Stimulated activated memory B cell treated with anti-CD40 and anti-IgM and Interleukin-4, amounts not matched to agents 10 μg/mL and 1 μg/mL and 100 μg/mL, for 72 hours (primary cell): ENCODE data around the gene MDM1.

ENCODE experiments used
- ATAC-seq: fragments of 150-1000 bp; cut with Tn5 transposase; 2 replicates; pipeline ENCODE4 v1.10.0; 2021
- H3K27ac Mint-ChIP-seq: one replicate; pipeline ENCODE4 v1.8.0; 2022; ENCODE audit warnings: mild to moderate bottlenecking, mixed read lengths
- H3K27me3 Mint-ChIP-seq: one replicate; pipeline ENCODE4 v1.8.0; 2022; ENCODE audit warnings: mixed read lengths
- H3K36me3 Mint-ChIP-seq: one replicate; pipeline ENCODE4 v1.8.0; 2022; ENCODE audit warnings: mixed read lengths
- H3K4me1 Mint-ChIP-seq: one replicate; pipeline ENCODE4 v1.8.0; 2022; ENCODE audit warnings: mixed read lengths
- H3K4me3 Mint-ChIP-seq: one replicate; pipeline ENCODE4 v1.8.0; 2022; ENCODE audit warnings: mild to moderate bottlenecking, moderate library complexity, mixed read lengths
- H3K9me3 Mint-ChIP-seq: one replicate; pipeline ENCODE4 v1.8.0; 2022; ENCODE audit warnings: mixed read lengths

MDM1 gene, protein sequence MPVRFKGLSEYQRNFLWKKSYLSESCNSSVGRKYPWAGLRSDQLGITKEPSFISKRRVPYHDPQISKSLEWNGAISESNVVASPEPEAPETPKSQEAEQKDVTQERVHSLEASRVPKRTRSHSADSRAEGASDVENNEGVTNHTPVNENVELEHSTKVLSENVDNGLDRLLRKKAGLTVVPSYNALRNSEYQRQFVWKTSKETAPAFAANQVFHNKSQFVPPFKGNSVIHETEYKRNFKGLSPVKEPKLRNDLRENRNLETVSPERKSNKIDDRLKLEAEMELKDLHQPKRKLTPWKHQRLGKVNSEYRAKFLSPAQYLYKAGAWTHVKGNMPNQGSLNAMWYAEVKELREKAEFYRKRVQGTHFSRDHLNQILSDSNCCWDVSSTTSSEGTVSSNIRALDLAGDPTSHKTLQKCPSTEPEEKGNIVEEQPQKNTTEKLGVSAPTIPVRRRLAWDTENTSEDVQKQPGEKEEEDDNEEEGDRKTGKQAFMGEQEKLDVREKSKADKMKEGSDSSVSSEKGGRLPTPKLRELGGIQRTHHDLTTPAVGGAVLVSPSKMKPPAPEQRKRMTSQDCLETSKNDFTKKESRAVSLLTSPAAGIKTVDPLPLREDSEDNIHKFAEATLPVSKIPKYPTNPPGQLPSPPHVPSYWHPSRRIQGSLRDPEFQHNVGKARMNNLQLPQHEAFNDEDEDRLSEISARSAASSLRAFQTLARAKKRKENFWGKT

DNA sequence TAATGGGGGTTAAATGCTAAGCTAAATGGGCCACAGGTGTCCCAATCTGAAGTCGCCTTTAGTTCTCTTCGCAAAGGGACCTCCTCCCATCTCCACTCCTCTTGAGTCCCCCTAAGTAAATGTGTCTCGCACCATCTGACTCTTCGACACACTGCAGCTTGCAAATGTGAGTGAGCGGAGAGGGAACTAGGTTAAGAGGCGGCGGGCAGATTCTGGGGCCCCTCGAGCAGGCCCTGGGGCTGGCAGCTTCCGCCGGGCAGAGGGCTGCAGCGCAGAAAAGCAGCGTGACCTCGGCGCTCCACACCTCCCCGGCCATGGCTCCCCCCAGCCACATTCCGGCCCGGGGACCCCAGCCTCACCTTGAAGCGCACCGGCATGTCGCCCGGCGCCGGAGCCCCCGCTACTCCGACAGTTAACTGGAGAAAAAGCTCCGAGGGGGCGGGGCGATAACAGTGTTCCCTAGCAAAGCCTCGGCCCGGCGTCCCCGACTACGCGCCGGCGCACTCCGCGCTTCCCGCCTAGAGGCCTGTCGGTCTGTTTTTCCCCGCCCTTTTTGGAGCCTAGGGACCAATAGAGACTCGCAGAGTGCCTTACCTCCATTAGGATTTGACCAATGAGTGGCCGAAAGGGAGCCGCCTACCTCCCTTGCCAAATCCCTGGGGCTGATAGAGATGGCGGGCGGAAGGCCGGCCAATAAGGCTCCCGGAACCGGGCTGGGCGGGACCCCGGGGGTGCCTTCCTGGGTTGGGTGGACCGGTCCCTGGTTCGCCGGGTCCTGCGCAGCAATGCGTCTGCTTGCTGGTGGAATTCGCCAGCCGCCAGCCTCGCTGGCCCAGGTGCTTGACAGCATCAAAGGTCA, at the start of gene MDM1:
Gene MDM1 (minus strand): TSS at position 494 of the 859 bp plus-strand sequence. CDS start 117 bp downstream, at position 377.
- Mint-ChIP-seq H3K4me1 (peaks cover 39% of the 10 kb centered on the region), H3K4me3 (peak within 1 kb of the TSS; percentile 92), H3K27ac (peak within 1 kb of the TSS; percentile 83), H3K27me3 (no peaks in the 10 kb centered on the region), H3K36me3 (peaks cover 16% of the 10 kb centered on the region), H3K9me3 (no peaks in the 10 kb centered on the region)
- peak; percentile 99 for ATAC-seq

DNA sequence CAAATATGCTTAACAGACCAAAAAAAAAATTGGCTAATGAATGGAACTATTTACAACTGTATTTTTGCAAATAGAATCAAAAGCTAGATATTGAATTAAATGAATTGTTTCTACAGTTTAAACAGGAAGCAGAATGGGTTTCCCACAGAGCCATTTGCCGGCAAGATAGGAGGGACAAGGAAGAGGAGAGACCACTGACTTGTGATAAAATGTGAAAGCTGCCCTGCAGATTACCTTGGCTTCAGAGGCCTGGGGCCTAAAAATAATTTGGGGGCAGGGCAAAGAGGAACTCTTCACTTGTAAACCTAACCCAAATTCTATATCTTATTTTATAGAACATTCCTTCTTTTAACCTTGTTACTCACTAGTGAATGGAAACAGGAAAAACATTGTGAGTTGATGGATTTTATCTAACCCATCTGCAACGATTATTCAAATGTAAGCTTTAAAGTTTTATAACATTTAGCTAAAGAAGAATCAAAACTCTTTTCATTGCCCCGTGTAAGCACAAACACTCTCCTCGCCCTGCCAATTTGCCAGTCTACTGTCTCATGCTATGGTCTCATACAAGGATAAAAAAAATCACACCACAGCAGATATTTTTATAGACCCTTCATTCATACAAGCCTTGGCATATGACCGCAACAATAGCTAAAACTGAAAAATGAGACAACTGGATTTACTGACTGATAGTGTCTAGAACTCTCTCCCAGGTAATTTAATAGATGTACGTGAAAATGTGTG, 49.5 kb upstream of the MDM1 start:
- Mint-ChIP-seq H3K27ac (no peak overlapping the region), H3K9me3 (no peaks in the 10 kb centered on the region), H3K27me3 (no peaks in the 10 kb centered on the region), H3K4me3 (no peak overlapping the region), H3K4me1 (no peaks in the 10 kb centered on the region), H3K36me3 (no peaks in the 10 kb centered on the region)
- ATAC-seq, result no peak

GRCh38 chr12:68378872-68379606, 46.9 kb upstream of the MDM1 start:
- no peak for ATAC-seq
- H3K27ac Mint-ChIP-seq, result no peak overlapping the region

GRCh38 chr12:68377881-68378280, 45.7 kb upstream of the MDM1 start:
- peak overlapping the region; percentile 8 for H3K27ac Mint-ChIP-seq
- no peaks in the 10 kb centered on the region for H3K9me3 Mint-ChIP-seq
- H3K4me1 Mint-ChIP-seq, result peaks cover 31% of the 10 kb centered on the region
- no peaks in the 10 kb centered on the region for H3K36me3 Mint-ChIP-seq
- no peak for ATAC-seq
- no peak overlapping the region for H3K4me3 Mint-ChIP-seq
- no peaks in the 10 kb centered on the region for H3K27me3 Mint-ChIP-seq

More at GRCh38 chr12:68378872-68379606, 46.9 kb upstream of the MDM1 start:
- H3K27me3 Mint-ChIP-seq, result no peaks in the 10 kb centered on the region
- no peaks in the 10 kb centered on the region for H3K9me3 Mint-ChIP-seq
- no peak overlapping the region for H3K4me3 Mint-ChIP-seq
- peaks cover 20% of the 10 kb centered on the region for H3K4me1 Mint-ChIP-seq
- no peaks in the 10 kb centered on the region for H3K36me3 Mint-ChIP-seq

GRCh38 chr12:68376901-68377300, 44.7 kb upstream of the MDM1 start:
- peak overlapping the region; percentile 8 for H3K27ac Mint-ChIP-seq
- no peaks in the 10 kb centered on the region for H3K36me3 Mint-ChIP-seq
- H3K9me3 Mint-ChIP-seq, result no peaks in the 10 kb centered on the region
- H3K4me1 Mint-ChIP-seq, result peaks cover 37% of the 10 kb centered on the region
- H3K4me3 Mint-ChIP-seq, result no peak overlapping the region
- no peaks in the 10 kb centered on the region for H3K27me3 Mint-ChIP-seq
- ATAC-seq, result no peak

GRCh38 chr12:68375756-68376695, 43.9 kb upstream of the MDM1 start:
- Mint-ChIP-seq H3K9me3 (no peaks in the 10 kb centered on the region), H3K27ac (peak overlapping the region; percentile 98), H3K4me3 (no peak overlapping the region), H3K4me1 (peaks cover 37% of the 10 kb centered on the region), H3K27me3 (no peaks in the 10 kb centered on the region), H3K36me3 (no peaks in the 10 kb centered on the region)
- no peak for ATAC-seq

DNA sequence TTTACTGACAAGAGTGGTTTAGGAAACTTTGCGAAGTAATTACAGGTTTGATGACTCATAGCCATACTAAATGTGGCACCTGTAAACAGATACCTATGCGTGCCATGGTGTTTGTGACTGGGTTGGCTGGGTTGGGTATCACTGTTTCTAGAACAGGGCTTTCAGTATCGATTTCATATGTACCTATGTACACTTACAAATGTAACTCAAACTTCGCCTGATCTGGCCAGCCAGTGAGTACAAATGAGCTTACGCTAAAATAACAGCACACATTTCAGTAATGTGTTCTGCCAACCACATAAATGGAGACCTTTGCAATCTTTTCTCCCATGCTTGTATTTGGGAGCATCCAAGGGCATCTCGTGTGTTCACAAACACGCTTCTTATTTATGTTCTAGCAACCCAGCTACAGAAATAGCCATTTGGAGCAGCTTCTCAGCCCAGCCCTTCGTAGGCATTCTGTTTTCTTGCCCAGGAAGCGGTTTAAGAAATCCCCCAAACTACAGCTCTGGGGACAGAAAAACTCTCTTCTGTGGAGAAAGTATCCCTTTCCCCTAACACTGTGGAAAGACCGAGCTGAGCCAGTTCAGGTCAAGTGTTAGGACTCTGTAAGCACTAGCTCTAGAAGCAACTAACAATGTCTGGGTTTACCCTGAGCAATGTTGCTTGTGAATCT, 42.3 kb upstream of the MDM1 start:
- Mint-ChIP-seq H3K4me3 (peak overlapping the region; percentile 52), H3K9me3 (no peaks in the 10 kb centered on the region), H3K36me3 (no peaks in the 10 kb centered on the region), H3K27ac (peak overlapping the region; percentile 98), H3K27me3 (no peaks in the 10 kb centered on the region), H3K4me1 (peaks cover 46% of the 10 kb centered on the region)
- peak; percentile 93 for ATAC-seq

DNA sequence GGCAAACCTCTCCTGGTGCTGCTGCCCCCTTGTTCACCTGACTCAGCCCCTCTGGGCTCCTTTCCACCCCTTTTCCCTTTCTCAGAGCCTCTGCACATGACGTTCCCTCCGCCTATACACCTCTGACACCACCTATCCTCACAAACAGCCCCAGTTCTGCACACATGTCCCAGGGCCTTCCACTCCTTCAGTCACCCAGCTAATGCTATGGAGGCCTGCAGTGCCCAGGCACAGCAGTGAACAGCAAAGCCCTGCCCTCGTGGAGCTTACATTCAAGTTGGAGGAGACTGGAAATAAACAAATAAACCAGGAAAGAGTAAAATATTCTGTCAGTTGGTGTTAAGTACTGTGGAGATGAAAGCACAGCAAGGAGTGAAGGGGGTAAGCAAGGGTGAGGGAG, 38.5 kb upstream of the MDM1 start:
- Mint-ChIP-seq H3K27ac (no peak overlapping the region), H3K4me3 (no peak overlapping the region)

GRCh38 chr12:68370006-68370590, 37.9 kb upstream of the MDM1 start:
- Mint-ChIP-seq H3K27ac (peak overlapping the region; percentile 41), H3K4me1 (peaks cover 60% of the 10 kb centered on the region), H3K27me3 (no peaks in the 10 kb centered on the region), H3K4me3 (no peak overlapping the region), H3K36me3 (no peaks in the 10 kb centered on the region), H3K9me3 (no peaks in the 10 kb centered on the region)
- ATAC-seq, result no peak

More for the DNA sequence above, 38.5 kb upstream of the MDM1 start:
- Mint-ChIP-seq H3K27me3 (no peaks in the 10 kb centered on the region), H3K4me1 (peaks cover 60% of the 10 kb centered on the region), H3K36me3 (no peaks in the 10 kb centered on the region), H3K9me3 (no peaks in the 10 kb centered on the region)
- ATAC-seq, result no peak

DNA sequence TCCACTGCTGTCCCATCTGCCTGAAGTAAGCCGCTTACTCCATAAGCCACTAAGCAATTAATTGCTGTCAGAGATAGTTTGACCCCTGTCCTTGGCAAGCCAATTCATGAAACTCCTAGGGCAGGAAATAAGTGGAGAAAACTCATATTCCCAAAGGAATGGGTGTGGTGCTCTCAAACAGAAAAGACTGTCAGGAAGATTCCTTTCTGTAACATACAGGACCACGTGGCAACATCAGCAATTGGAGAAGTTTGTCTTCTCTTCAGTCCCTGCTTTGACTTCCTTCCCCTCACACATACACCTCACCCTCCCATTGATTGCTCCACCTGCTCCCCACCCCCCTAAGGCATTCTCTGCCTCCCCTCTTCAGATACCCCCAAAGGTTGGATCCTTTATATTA, 36.2 kb upstream of the MDM1 start:
- H3K27ac Mint-ChIP-seq, result peak overlapping the region; percentile 41
- H3K27me3 Mint-ChIP-seq, result no peaks in the 10 kb centered on the region
- ATAC-seq, result no peak
- no peak overlapping the region for H3K4me3 Mint-ChIP-seq
- peaks cover 60% of the 10 kb centered on the region for H3K4me1 Mint-ChIP-seq
- no peaks in the 10 kb centered on the region for H3K36me3 Mint-ChIP-seq
- H3K9me3 Mint-ChIP-seq, result no peaks in the 10 kb centered on the region

- Mint-ChIP-seq H3K4me3 (no peak overlapping the region), H3K9me3 (no peaks in the 10 kb centered on the region), H3K27ac (peak overlapping the region; percentile 41), H3K27me3 (no peaks in the 10 kb centered on the region), H3K4me1 (peaks cover 57% of the 10 kb centered on the region), H3K36me3 (no peaks in the 10 kb centered on the region)
- no peak for ATAC-seq
Measured at GRCh38 chr12:68367903-68368302, 35.7 kb upstream of the MDM1 start.

GRCh38 chr12:68367116-68367515, 35.0 kb upstream of the MDM1 start:
- H3K27ac Mint-ChIP-seq, result peak overlapping the region; percentile 94
- peaks cover 51% of the 10 kb centered on the region for H3K4me1 Mint-ChIP-seq
- H3K36me3 Mint-ChIP-seq, result no peaks in the 10 kb centered on the region
- ATAC-seq, result no peak
- no peaks in the 10 kb centered on the region for H3K27me3 Mint-ChIP-seq
- H3K9me3 Mint-ChIP-seq, result no peaks in the 10 kb centered on the region
- H3K4me3 Mint-ChIP-seq, result no peak overlapping the region
